Stomach (tissue), 9 donors: ENCODE results near the gene USH1G. TPM values are rescaled to one million over a fixed set of nuclear protein-coding genes. Genes with fewer than 3 reads are reported as not detected.

Experiments used
- DNase-seq, 2 donors: peaks; one replicate each; pipeline versions ENCODE4 v3.0.0 to v3.0.0-alpha.2; 2013 to 2019
- H3K27ac ChIP-seq, 5 donors: fragments of 200-600 bp in 4 of 5; sonication (generic) in 4 of 5; one replicate each; pipeline ENCODE4 v1.5.1; 2013 to 2019; ENCODE audit warnings: mild to moderate bottlenecking in 1 of 5, moderate library complexity in 1 of 5
- H3K27me3 ChIP-seq, 3 donors: fragments of 200-600 bp; sonication (generic); one replicate each; pipeline ENCODE4 v1.5.1; 2017 to 2019; ENCODE audit warnings: mixed run types in 1 of 3
- H3K36me3 ChIP-seq, 4 donors: fragments of 200-600 bp; sonication (generic); 1 replicate in 3 of 4; 2 replicates in 1 of 4; pipeline ENCODE4 v1.5.1; 2016 to 2019
- H3K4me1 ChIP-seq, 4 donors: fragments of 200-600 bp; sonication (generic); one replicate each; pipeline ENCODE4 v1.5.1; 2016 to 2019
- H3K4me3 ChIP-seq, 4 donors: fragments of 200-600 bp; sonication (generic) in 3 of 4; one replicate each; pipeline ENCODE4 v1.5.1; 2016 to 2019; ENCODE audit warnings: mild to moderate bottlenecking in 1 of 4
- H3K9me3 ChIP-seq, 4 donors: fragments of 200-600 bp; sonication (generic); one replicate each; pipeline ENCODE4 v1.5.1; 2016 to 2019
- CTCF ChIP-seq, 7 experiments: fragments of 450-650 bp in 4 of 7; fragments of 200-600 bp in 3 of 7; sonication (generic) in 3 of 7; IDR thresholded peaks; one replicate each; pipeline ENCODE4 v1.5.1; 2016 to 2019; ENCODE audit warnings: antibody characterized with exemption in 7 of 7, control low read depth in 2 of 7, mild to moderate bottlenecking in 1 of 7
- EP300 ChIP-seq: sonication (generic); formaldehyde crosslinking; IDR thresholded peaks from one replicate; pipeline ENCODE4 v1.6.1; 2017; ENCODE audit warnings: antibody characterized with exemption
- POLR2A ChIP-seq, 4 donors: fragments of 450-650 bp; IDR thresholded peaks; one replicate each; pipeline ENCODE4 v1.6.1; 2016; ENCODE audit warnings: antibody characterized with exemption in 4 of 4, control low read depth in 2 of 4, mild to moderate bottlenecking in 1 of 4, moderate library complexity in 1 of 4
- POLR2AphosphoS5 ChIP-seq, 3 donors: sonication (generic); formaldehyde crosslinking; IDR thresholded peaks; one replicate each; pipeline ENCODE4 v1.6.1; 2016; ENCODE audit warnings: antibody characterized with exemption in 3 of 3
- WGBS, 5 donors: extraction: QIAGEN DNeasy Blood & Tissue Kit in 3 of 5; methylation state at CpG; one replicate each; pipeline versions ENCODE4 v1.1.5 to v1.1.7; 2013 to 2018; 5-methylcytosine and 5-hydroxymethylcytosine counted together
- intact Hi-C: fragments of 100-400 bp; cut with DNase I; formaldehyde crosslinking; loops from one replicate; pipeline ENCODE4 v1.15.1; 2023; ENCODE audit warnings: low total_unique reads
- polyA plus RNA-seq, 3 donors: library from polyadenylated mRNA; stranded (reverse); fragments of 200-250 nt; gene quantifications; one replicate each; pipeline ENCODE4 v1.2.3, GENCODE V29; 2013
- total RNA-seq, 5 donors: library from RNA; depleted of rRNA; stranded (reverse); fragments of >200 nt; gene quantifications; one replicate each; pipeline versions ENCODE4 v1.1.0 to v1.2.3, GENCODE V29; 2014 to 2016
- donor health status: healthy with polysubstance abuse.
- donor health status: Bipolar disorder and iron deficiency.
- donor health status: healthy.

Gene USH1G
- total and polyA plus RNA-seq, 8 donors, result 0.18 to 1.0 TPM; not detected in 6

GRCh38 chr17:74950207-74950606 is 27.2 kb upstream of the USH1G start:
- no peak overlapping the region for H3K27ac ChIP-seq
- peaks cover 0 to 43% (median 0%) of the 10 kb centered on the region in 3 donors for H3K27me3 ChIP-seq
- H3K4me1 ChIP-seq, result no peaks in the 10 kb centered on the region
- intact Hi-C loops, result no loop called here
- no peak for TF ChIP-seq CTCF (IDR thresholded peaks at IDR 0.05)
- TF ChIP-seq EP300, result no peak
- TF ChIP-seq POLR2AphosphoS5 (IDR thresholded peaks at IDR 0.05), result no peak
- TF ChIP-seq POLR2A (IDR thresholded peaks at IDR 0.05), result no peak
- WGBS, 5 donors, result 28 to 57% (median 44%) methylated on average over 3 to 8 of the region's 8 CpGs
- H3K4me3 ChIP-seq, result no peak overlapping the region
- DNase-seq, result no peak
- H3K9me3 ChIP-seq, result no peaks in the 10 kb centered on the region
- H3K36me3 ChIP-seq, result peaks cover 22 to 48% (median 42%) of the 10 kb centered on the region in 4 donors

- 26 to 47% (median 38%) methylated on average over 5 to 12 of the region's 12 CpGs for WGBS, 5 donors
- intact Hi-C loops, result no loop called here
- TF ChIP-seq POLR2AphosphoS5 (IDR thresholded peaks at IDR 0.05), result no peak
- TF ChIP-seq EP300, result no peak
- TF ChIP-seq CTCF (IDR thresholded peaks at IDR 0.05), result no peak
- no peak for TF ChIP-seq POLR2A (IDR thresholded peaks at IDR 0.05)
These were observed 26.5 kb upstream of the USH1G start for GRCh38 chr17:74949455-74950115.

GRCh38 chr17:74947041-74947754 is 24.1 kb upstream of the USH1G start:
- Histone ChIP-seq H3K27me3 (peaks cover 0 to 62% (median 0%) of the 10 kb centered on the region in 3 donors), H3K9me3 (no peaks in the 10 kb centered on the region), H3K4me3 (no peak overlapping the region), H3K36me3 (peaks cover 5 to 17% (median 14%) of the 10 kb centered on the region in 4 donors), H3K4me1 (no peaks in the 10 kb centered on the region), H3K27ac (no peak overlapping the region)
- WGBS, 5 donors, result 89 to 97% (median 93%) methylated on average over 16 to 17 of the region's 17 CpGs
- DNase-seq, result no peak
- intact Hi-C loops, result no loop called here
- TF ChIP-seq EP300 (no peak), POLR2AphosphoS5 (IDR thresholded peaks at IDR 0.05) (no peak), CTCF (IDR thresholded peaks at IDR 0.05) (no peak), POLR2A (IDR thresholded peaks at IDR 0.05) (no peak)

More at GRCh38 chr17:74949455-74950115, 26.5 kb upstream of the USH1G start:
- DNase-seq, result no peak
- H3K9me3 ChIP-seq, result no peaks in the 10 kb centered on the region
- no peak overlapping the region for H3K4me3 ChIP-seq
- no peaks in the 10 kb centered on the region for H3K4me1 ChIP-seq
- H3K36me3 ChIP-seq, result peaks cover 16 to 41% (median 36%) of the 10 kb centered on the region in 4 donors
- no peak overlapping the region for H3K27ac ChIP-seq
- peaks cover 0 to 44% (median 0%) of the 10 kb centered on the region in 3 donors for H3K27me3 ChIP-seq

- no peak overlapping the region for H3K4me3 ChIP-seq
- no peaks in the 10 kb centered on the region for H3K9me3 ChIP-seq
- H3K36me3 ChIP-seq, result peaks cover 1 to 12% (median 10%) of the 10 kb centered on the region in 4 donors
- no peak for TF ChIP-seq POLR2A (IDR thresholded peaks at IDR 0.05)
- TF ChIP-seq POLR2AphosphoS5 (IDR thresholded peaks at IDR 0.05), result no peak
- TF ChIP-seq CTCF (IDR thresholded peaks at IDR 0.05), result no peak
- no peak for TF ChIP-seq EP300
- H3K27me3 ChIP-seq, result peaks cover 0 to 62% (median 1%) of the 10 kb centered on the region in 3 donors
- intact Hi-C loops, result no loop called here
- no peak for DNase-seq
- 80 to 93% (median 86%) methylated on average over 7 to 14 of the region's 14 CpGs for WGBS, 5 donors
- H3K4me1 ChIP-seq, result no peaks in the 10 kb centered on the region
- H3K27ac ChIP-seq, result no peak overlapping the region
These were observed 23.6 kb upstream of the USH1G start for GRCh38 chr17:74946641-74947040.
